GM19372 (cell line): ENCODE results near the gene TRPM4.
"Not testable (repeated sequence)": the region's sequence is repeated elsewhere in the genome, so short reads cannot be mapped to it uniquely, and the experiment has no call there.

ENCODE experiments used
- ATAC-seq: cut with Tn5 transposase; IDR thresholded peaks from one replicate; pipeline ENCODE4 v1.9.1; 2021; ENCODE audit warnings: mild to moderate bottlenecking, low read depth, moderate library complexity; ENCODE audit not compliant: unreplicated experiment

Gene TRPM4

GRCh38 chr19:49126575-49126974 is 31.0 kb upstream of the TRPM4 start:
- no peak for ATAC-seq

- not testable (repeated sequence) for ATAC-seq
Measured at GRCh38 chr19:49127225-49127624, 30.4 kb upstream of the TRPM4 start.

- peak; percentile 86 for ATAC-seq
Measured at GRCh38 chr19:49127674-49128544, 29.7 kb upstream of the TRPM4 start.

- no peak for ATAC-seq
Measured at GRCh38 chr19:49128545-49129237, 28.9 kb upstream of the TRPM4 start.

GRCh38 chr19:49129238-49129583 is 28.4 kb upstream of the TRPM4 start:
- ATAC-seq, result no peak

- ATAC-seq, result no peak
Measured at GRCh38 chr19:49130325-49130724, 27.3 kb upstream of the TRPM4 start.

- ATAC-seq, result no peak
Measured at GRCh38 chr19:49132974-49133609, 24.5 kb upstream of the TRPM4 start.

GRCh38 chr19:49133621-49134454 is 23.8 kb upstream of the TRPM4 start:
- no peak for ATAC-seq

GRCh38 chr19:49135686-49136085 is 21.9 kb upstream of the TRPM4 start:
- ATAC-seq, result no peak

- ATAC-seq, result no peak
Measured at GRCh38 chr19:49136771-49137171, 20.8 kb upstream of the TRPM4 start.

GRCh38 chr19:49140951-49141350 is 16.6 kb upstream of the TRPM4 start:
- ATAC-seq, result no peak

- no peak for ATAC-seq
Measured at GRCh38 chr19:49141352-49141751, 16.2 kb upstream of the TRPM4 start.

- peak; percentile 68 for ATAC-seq
Measured at GRCh38 chr19:49142866-49143335, 14.7 kb upstream of the TRPM4 start.

- no peak for ATAC-seq
Measured at GRCh38 chr19:49145573-49146407, 11.8 kb upstream of the TRPM4 start.

GRCh38 chr19:49146408-49146770 is 11.2 kb upstream of the TRPM4 start:
- ATAC-seq, result not testable (repeated sequence)

GRCh38 chr19:49148044-49148682 is 9.4 kb upstream of the TRPM4 start:
- ATAC-seq, result no peak

- no peak for ATAC-seq
Measured at GRCh38 chr19:49148784-49149651, 8.6 kb upstream of the TRPM4 start.

GRCh38 chr19:49149652-49150105 is 7.9 kb upstream of the TRPM4 start:
- ATAC-seq, result no peak
